ENCODE results near the gene PDLIM7.

Gene PDLIM7

GRCh38 chr5:177531209-177531940 lies 34.0 kb upstream of the PDLIM7 start:
- Histone ChIP-seq H3K4ac (ENCODE audit: low read depth in 1 of 2, low read length in 2 of 2) (no peak overlapping the region), H3K36me3 (ENCODE audit: control insufficient read depth in 1 of 2, insufficient read depth in 2 of 2, low read depth in 1 of 2, low read length in 2 of 2) (peaks cover 77 to 93% of the 10 kb centered on the region in 2 experiments), H3K79me1 (replicated peaks; ENCODE audit: low read length, poor library complexity, severe bottlenecking) (peaks cover 59% of the 10 kb centered on the region), H4K8ac (ENCODE audit: low read length) (no peak overlapping the region), H2BK12ac (ENCODE audit: low read length in 2 of 2) (no peak overlapping the region), H3K4me3 (ENCODE audit: insufficient read depth in 1 of 2, low read depth in 1 of 2, low read length in 2 of 2) (no peak overlapping the region), H3K27ac (ENCODE audit: low read length, poor library complexity, severe bottlenecking) (no peak overlapping the region), H2BK15ac (ENCODE audit: low read depth, poor library complexity, severe bottlenecking) (no peak overlapping the region), H3K4me1 (ENCODE audit: control insufficient read depth, insufficient read depth, low read depth, low read length) (peaks cover 6% of the 10 kb centered on the region), H3K9ac (ENCODE audit: low read length) (no peak overlapping the region), H2BK120ac (ENCODE audit: low read depth, low read length) (no peak overlapping the region), H3K23ac (ENCODE audit: low read length in 2 of 2) (no peak overlapping the region), H3K4me2 (ENCODE audit: low read length, poor library complexity, severe bottlenecking) (no peak overlapping the region), H3K18ac (ENCODE audit: low read depth in 1 of 2, low read length in 2 of 2) (no peak overlapping the region), H2AK5ac (ENCODE audit: low read length, severe bottlenecking) (no peak overlapping the region), H3K27me3 (ENCODE audit: control insufficient read depth in 1 of 2, insufficient read depth in 1 of 2, low read length in 2 of 2) (no peaks in the 10 kb centered on the region), H3K14ac (ENCODE audit: low read length in 2 of 2) (no peak overlapping the region), H4K91ac (ENCODE audit: low read length) (no peak overlapping the region), H3K9me3 (ENCODE audit: control insufficient read depth, low read length) (no peaks in the 10 kb centered on the region), H2BK5ac (ENCODE audit: low read depth, low read length, poor library complexity, severe bottlenecking) (no peak overlapping the region), H2AFZ (ENCODE audit: low read depth, low read length) (no peak overlapping the region)
- no peak for DNase-seq
- 97% methylated on average over 24 of the region's 27 CpGs for WGBS

DNA sequence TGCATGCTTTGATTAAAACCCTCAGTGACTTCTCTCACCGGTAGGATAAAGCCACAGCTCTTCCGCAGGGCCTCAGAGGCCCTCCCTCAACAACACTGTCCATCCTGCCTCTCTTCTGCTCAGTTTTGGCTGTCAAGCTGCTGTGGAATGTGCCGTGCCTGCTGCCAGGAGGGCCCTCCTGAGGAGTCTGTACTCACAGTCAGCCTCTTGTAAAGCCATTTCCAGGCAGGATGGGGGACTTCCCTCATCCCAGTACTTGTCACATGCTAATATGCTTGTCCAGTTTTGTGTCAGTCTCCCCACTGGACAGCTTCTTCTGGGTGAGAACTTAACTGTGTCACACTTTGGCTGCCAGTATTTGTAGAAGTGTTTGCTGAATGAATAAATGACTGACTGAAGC lies 33.2 kb upstream of the PDLIM7 start:
- Histone ChIP-seq H3K18ac (ENCODE audit: low read depth in 1 of 2, low read length in 2 of 2) (no peak overlapping the region), H4K91ac (ENCODE audit: low read length) (no peak overlapping the region), H3K27ac (ENCODE audit: low read length, poor library complexity, severe bottlenecking) (no peak overlapping the region), H4K8ac (ENCODE audit: low read length) (no peak overlapping the region), H3K4me3 (ENCODE audit: insufficient read depth in 1 of 2, low read depth in 1 of 2, low read length in 2 of 2) (no peak overlapping the region), H2AFZ (ENCODE audit: low read depth, low read length) (no peak overlapping the region), H3K79me1 (replicated peaks; ENCODE audit: low read length, poor library complexity, severe bottlenecking) (peaks cover 65% of the 10 kb centered on the region), H2AK5ac (ENCODE audit: low read length, severe bottlenecking) (no peak overlapping the region), H2BK12ac (ENCODE audit: low read length in 2 of 2) (no peak overlapping the region), H3K9ac (ENCODE audit: low read length) (no peak overlapping the region), H2BK120ac (ENCODE audit: low read depth, low read length) (no peak overlapping the region), H3K23ac (ENCODE audit: low read length in 2 of 2) (no peak overlapping the region), H3K9me3 (ENCODE audit: control insufficient read depth, low read length) (no peaks in the 10 kb centered on the region), H3K36me3 (ENCODE audit: control insufficient read depth in 1 of 2, insufficient read depth in 2 of 2, low read depth in 1 of 2, low read length in 2 of 2) (peaks cover 81 to 93% of the 10 kb centered on the region in 2 experiments), H3K27me3 (ENCODE audit: control insufficient read depth in 1 of 2, insufficient read depth in 1 of 2, low read length in 2 of 2) (no peaks in the 10 kb centered on the region), H3K4me1 (ENCODE audit: control insufficient read depth, insufficient read depth, low read depth, low read length) (peaks cover 3% of the 10 kb centered on the region), H2BK5ac (ENCODE audit: low read depth, low read length, poor library complexity, severe bottlenecking) (no peak overlapping the region), H3K4ac (ENCODE audit: low read depth in 1 of 2, low read length in 2 of 2) (no peak overlapping the region), H2BK15ac (ENCODE audit: low read depth, poor library complexity, severe bottlenecking) (no peak overlapping the region), H3K4me2 (ENCODE audit: low read length, poor library complexity, severe bottlenecking) (no peak overlapping the region), H3K14ac (ENCODE audit: low read length in 2 of 2) (no peak overlapping the region)
- WGBS = 92% methylated on average over 3 of the region's 3 CpGs
- DNase-seq = no peak

DNA sequence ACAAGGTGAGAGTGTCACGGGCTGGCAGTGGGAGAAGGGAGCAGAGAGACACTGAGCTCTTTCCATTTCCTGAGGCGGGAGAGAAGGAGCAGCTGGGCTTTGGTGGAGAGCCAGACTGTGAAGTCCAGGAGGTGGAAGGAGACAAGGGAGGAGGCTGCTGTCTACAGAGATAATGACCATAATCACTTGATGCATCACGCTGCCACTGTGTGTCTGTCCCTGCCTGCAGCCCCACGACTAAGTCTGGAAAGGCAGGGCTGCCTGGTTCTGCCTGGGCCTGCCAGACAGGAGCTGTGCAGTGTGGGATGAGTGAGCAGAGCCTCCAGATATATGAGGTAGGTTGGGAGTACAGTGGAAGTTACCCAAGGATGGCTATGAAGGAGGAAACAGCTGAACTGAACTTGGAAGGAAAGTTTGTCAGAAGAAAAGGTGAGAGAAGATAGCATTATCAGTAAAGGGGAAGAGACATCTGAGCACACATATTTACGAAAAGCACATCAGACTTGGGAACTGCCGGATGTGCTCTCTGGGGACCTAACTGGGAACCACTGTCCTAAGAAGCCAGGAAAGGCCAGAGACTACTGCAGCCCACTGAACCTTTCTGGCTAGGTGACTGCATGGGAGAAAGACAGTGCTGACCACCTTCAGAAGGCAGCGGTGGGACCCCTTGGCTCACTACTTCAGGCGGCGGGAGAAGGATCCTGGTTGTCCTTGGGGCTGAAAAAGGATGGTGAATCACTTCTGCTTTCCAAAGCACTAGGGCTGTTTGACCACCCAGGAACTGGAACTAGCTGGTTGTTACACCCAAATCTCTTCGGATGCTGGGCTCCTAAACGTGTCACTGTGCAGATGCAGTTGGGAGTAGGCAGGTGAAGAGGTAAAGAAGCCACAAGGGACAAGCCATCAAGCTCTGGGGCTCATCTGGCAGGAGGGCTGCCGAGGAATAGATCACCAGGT lies 32.1 kb upstream of the PDLIM7 start:
- no peak overlapping the region for H3K4me3 ChIP-seq (ENCODE audit: insufficient read depth in 1 of 2, low read depth in 1 of 2, low read length in 2 of 2)
- WGBS = 95% methylated on average over 12 of the region's 12 CpGs

GRCh38 chr5:177528631-177529030 lies 31.2 kb upstream of the PDLIM7 start:
- Histone ChIP-seq H3K18ac (ENCODE audit: low read depth in 1 of 2, low read length in 2 of 2) (no peak overlapping the region), H2BK120ac (ENCODE audit: low read depth, low read length) (no peak overlapping the region), H3K23ac (ENCODE audit: low read length in 2 of 2) (no peak overlapping the region), H3K4me3 (ENCODE audit: insufficient read depth in 1 of 2, low read depth in 1 of 2, low read length in 2 of 2) (no peak overlapping the region), H3K4ac (ENCODE audit: low read depth in 1 of 2, low read length in 2 of 2) (no peak overlapping the region), H3K4me2 (ENCODE audit: low read length, poor library complexity, severe bottlenecking) (no peak overlapping the region), H3K4me1 (ENCODE audit: control insufficient read depth, insufficient read depth, low read depth, low read length) (peaks cover 3% of the 10 kb centered on the region), H3K27me3 (ENCODE audit: control insufficient read depth in 1 of 2, insufficient read depth in 1 of 2, low read length in 2 of 2) (no peaks in the 10 kb centered on the region), H3K14ac (ENCODE audit: low read length in 2 of 2) (no peak overlapping the region), H3K36me3 (ENCODE audit: control insufficient read depth in 1 of 2, insufficient read depth in 2 of 2, low read depth in 1 of 2, low read length in 2 of 2) (peaks cover 96 to 97% of the 10 kb centered on the region in 2 experiments), H4K91ac (ENCODE audit: low read length) (no peak overlapping the region), H4K8ac (ENCODE audit: low read length) (no peak overlapping the region), H3K27ac (ENCODE audit: low read length, poor library complexity, severe bottlenecking) (no peak overlapping the region), H2AFZ (ENCODE audit: low read depth, low read length) (no peak overlapping the region), H2BK15ac (ENCODE audit: low read depth, poor library complexity, severe bottlenecking) (no peak overlapping the region), H2AK5ac (ENCODE audit: low read length, severe bottlenecking) (no peak overlapping the region), H3K79me1 (replicated peaks; ENCODE audit: low read length, poor library complexity, severe bottlenecking) (peaks cover 80% of the 10 kb centered on the region), H3K9ac (ENCODE audit: low read length) (no peak overlapping the region), H2BK12ac (ENCODE audit: low read length in 2 of 2) (no peak overlapping the region), H2BK5ac (ENCODE audit: low read depth, low read length, poor library complexity, severe bottlenecking) (no peak overlapping the region), H3K9me3 (ENCODE audit: control insufficient read depth, low read length) (no peaks in the 10 kb centered on the region)
- whole genome bisulfite sequencing = 96% methylated on average over 9 of the region's 10 CpGs
- no peak for DNase-seq

More for the DNA sequence above, 32.1 kb upstream of the PDLIM7 start:
- H3K36me3 ChIP-seq (ENCODE audit: control insufficient read depth in 1 of 2, insufficient read depth in 2 of 2, low read depth in 1 of 2, low read length in 2 of 2) = peaks cover 92 to 94% of the 10 kb centered on the region in 2 experiments
- no peak overlapping the region for H2BK120ac ChIP-seq (ENCODE audit: low read depth, low read length)
- H3K9ac ChIP-seq (ENCODE audit: low read length) = no peak overlapping the region
- no peak overlapping the region for H4K91ac ChIP-seq (ENCODE audit: low read length)
- H3K9me3 ChIP-seq (ENCODE audit: control insufficient read depth, low read length) = no peaks in the 10 kb centered on the region
- no peak overlapping the region for H3K18ac ChIP-seq (ENCODE audit: low read depth in 1 of 2, low read length in 2 of 2)
- no peak overlapping the region for H2AFZ ChIP-seq (ENCODE audit: low read depth, low read length)
- DNase-seq = no peak
- H3K4me2 ChIP-seq (ENCODE audit: low read length, poor library complexity, severe bottlenecking) = no peak overlapping the region
- H3K4me1 ChIP-seq (ENCODE audit: control insufficient read depth, insufficient read depth, low read depth, low read length) = peaks cover 3% of the 10 kb centered on the region
- H4K8ac ChIP-seq (ENCODE audit: low read length) = no peak overlapping the region
- no peak overlapping the region for H2BK15ac ChIP-seq (ENCODE audit: low read depth, poor library complexity, severe bottlenecking)
- no peak overlapping the region for H2BK5ac ChIP-seq (ENCODE audit: low read depth, low read length, poor library complexity, severe bottlenecking)
- H3K27ac ChIP-seq (ENCODE audit: low read length, poor library complexity, severe bottlenecking) = no peak overlapping the region
- H3K14ac ChIP-seq (ENCODE audit: low read length in 2 of 2) = no peak overlapping the region
- no peak overlapping the region for H3K4ac ChIP-seq (ENCODE audit: low read depth in 1 of 2, low read length in 2 of 2)
- no peak overlapping the region for H2BK12ac ChIP-seq (ENCODE audit: low read length in 2 of 2)
- H3K27me3 ChIP-seq (ENCODE audit: control insufficient read depth in 1 of 2, insufficient read depth in 1 of 2, low read length in 2 of 2) = no peaks in the 10 kb centered on the region
- H3K23ac ChIP-seq (ENCODE audit: low read length in 2 of 2) = no peak overlapping the region
- no peak overlapping the region for H2AK5ac ChIP-seq (ENCODE audit: low read length, severe bottlenecking)
- peaks cover 73% of the 10 kb centered on the region for H3K79me1 ChIP-seq (replicated peaks; ENCODE audit: low read length, poor library complexity, severe bottlenecking)

Measured in mesenchymal stem cell (in vitro differentiated cells and primary cell).